IMR-90 (cell line): ENCODE results near the gene TMEM179. TPM values are rescaled to one million over a fixed set of nuclear protein-coding genes. Genes with fewer than 3 reads are reported as not detected.

Experiments used
- ATAC-seq: fragments of 200-7000 bp; cut with Tn5 transposase; 2 replicates; pipeline ENCODE4 v1.9.1; 2020; ENCODE audit warnings: low read depth, mild to moderate bottlenecking, moderate library complexity
- BruUV-seq: library from RNA; stranded (reverse); fragments of 400-500 nt; replicated peaks from 2 replicates; lab custom pipeline; 2021; lab: Mats Ljungman, UMichigan
- CTCF ChIA-PET: fragments of 300-600 bp; formaldehyde crosslinking; extraction: SDS; loops from one replicate; lab custom pipeline; 2021; ENCODE audit warnings: antibody characterized with exemption; lab: Yijun Ruan, JAX
- POLR2A ChIA-PET: fragments of 300-600 bp; sonication (Branson Sonifier 250); formaldehyde crosslinking; loops from one replicate; lab custom pipeline; 2022; ENCODE audit warnings: antibody characterized with exemption; ENCODE audit not compliant: unreplicated experiment; lab: Charles Lee
- DNase-seq: peaks from one replicate; pipeline ENCODE4 v3.0.0; 2013
- H2AFZ ChIP-seq: replicated peaks from 2 replicates; pipeline ENCODE3; 2013; ENCODE audit warnings: low read length, mild to moderate bottlenecking; ENCODE audit not compliant: poor library complexity
- H2AK5ac ChIP-seq: 2 replicates; pipeline ENCODE4 v1.6.1; 2013; ENCODE audit warnings: low read depth, low read length, inconsistent platforms
- H2AK9ac ChIP-seq: replicated peaks from 2 replicates; pipeline ENCODE3; 2013; ENCODE audit warnings: mild to moderate bottlenecking, low read depth, low read length, moderate library complexity; ENCODE audit not compliant: poor library complexity
- H2BK120ac ChIP-seq: 2 replicates; pipeline ENCODE4 v1.6.1; 2013; ENCODE audit warnings: low read depth, low read length, inconsistent platforms
- H2BK15ac ChIP-seq: 3 replicates; pipeline ENCODE4 v1.6.1; 2013; ENCODE audit warnings: low read depth, low read length, inconsistent platforms
- H2BK20ac ChIP-seq: 2 replicates; pipeline ENCODE4 v1.6.1; 2013; ENCODE audit warnings: low read depth, mild to moderate bottlenecking, inconsistent platforms, low read length, moderate library complexity
- H2BK5ac ChIP-seq: 2 replicates; pipeline ENCODE4 v1.6.1; 2013; ENCODE audit warnings: mild to moderate bottlenecking, low read depth, low read length, inconsistent platforms; ENCODE audit not compliant: poor library complexity, severe bottlenecking
- H3K14ac ChIP-seq: replicated peaks from 2 replicates; pipeline ENCODE4 v1.6.1; 2013; ENCODE audit warnings: low read depth, low read length, inconsistent platforms
- H3K18ac ChIP-seq: 2 replicates; pipeline ENCODE4 v1.6.1; 2013; ENCODE audit warnings: low read depth, low read length, control low read depth
- H3K23ac ChIP-seq: 2 replicates; pipeline ENCODE4 v1.6.1; 2013; ENCODE audit warnings: low read depth, low read length, inconsistent platforms
- H3K27ac ChIP-seq: 2 replicates; pipeline ENCODE4 v1.5.1; 2013; ENCODE audit warnings: mild to moderate bottlenecking, control low read depth, low read length; ENCODE audit not compliant: insufficient read depth
- H3K27me3 ChIP-seq: 2 replicates; pipeline ENCODE4 v1.6.1; 2013; ENCODE audit warnings: low read length; ENCODE audit not compliant: control insufficient read depth, insufficient read depth
- H3K36me3 ChIP-seq: 2 replicates; pipeline ENCODE4 v1.6.1; 2013; ENCODE audit warnings: low read length, mixed read lengths; ENCODE audit not compliant: control insufficient read depth, insufficient read depth
- H3K4ac ChIP-seq: 2 replicates; pipeline ENCODE4 v1.6.1; 2013; ENCODE audit warnings: low read depth, low read length, inconsistent platforms
- H3K4me1 ChIP-seq: 2 replicates; pipeline ENCODE4 v1.6.1; 2013; ENCODE audit warnings: low read length, mixed read lengths; ENCODE audit not compliant: control insufficient read depth, insufficient read depth
- H3K4me2 ChIP-seq: 2 replicates; pipeline ENCODE4 v1.6.1; 2013; ENCODE audit warnings: low read depth, mild to moderate bottlenecking, control low read depth, low read length, moderate library complexity
- H3K4me3 ChIP-seq: 2 replicates; pipeline ENCODE4 v1.5.1; 2013; ENCODE audit warnings: low read depth, mild to moderate bottlenecking, control low read depth, low read length, moderate library complexity; ENCODE audit not compliant: insufficient read depth
- H3K56ac ChIP-seq: 2 replicates; pipeline ENCODE4 v1.6.1; 2013; ENCODE audit warnings: low read length, inconsistent platforms; ENCODE audit not compliant: insufficient read depth; ENCODE audit errors: extremely low read depth
- H3K79me1 ChIP-seq, 2 experiments: 2 replicates each; pipeline ENCODE4 v1.6.1; 2013; ENCODE audit warnings: low read length in 2 of 2, inconsistent platforms in 1 of 2, low read depth in 1 of 2
- H3K9ac ChIP-seq: 2 replicates; pipeline ENCODE4 v1.6.1; 2013; ENCODE audit warnings: low read depth, low read length, control low read depth
- H3K9me1 ChIP-seq: 2 replicates; pipeline ENCODE4 v1.6.1; 2013; ENCODE audit warnings: low read length, inconsistent platforms; ENCODE audit not compliant: insufficient read depth
- H3K9me3 ChIP-seq: 2 replicates; pipeline ENCODE4 v1.6.1; 2013; ENCODE audit warnings: low read length; ENCODE audit not compliant: control insufficient read depth, insufficient read depth
- H4K20me1 ChIP-seq: 2 replicates; pipeline ENCODE4 v1.6.1; 2013; ENCODE audit warnings: low read length, inconsistent platforms; ENCODE audit not compliant: insufficient read depth
- H4K5ac ChIP-seq: 2 replicates; pipeline ENCODE4 v1.6.1; 2013; ENCODE audit warnings: mild to moderate bottlenecking, low read depth, low read length, control low read depth
- H4K8ac ChIP-seq, 2 experiments: 2 replicates each; pipeline ENCODE4 v1.6.1; 2013; ENCODE audit warnings: low read depth in 2 of 2, low read length in 2 of 2, control low read depth in 1 of 2, inconsistent platforms in 1 of 2
- H4K91ac ChIP-seq: 2 replicates; pipeline ENCODE4 v1.6.1; 2013; ENCODE audit warnings: low read depth, low read length, inconsistent platforms; ENCODE audit not compliant: insufficient read depth
- BHLHE40 ChIP-seq: fragments of 150-350 bp; IDR thresholded peaks from 2 replicates; pipeline ENCODE4 v1.6.1; 2016; ENCODE audit warnings: mild to moderate bottlenecking, low read depth, low read length
- CEBPB ChIP-seq: IDR thresholded peaks from 2 replicates; pipeline ENCODE4 v1.6.1; 2012; ENCODE audit warnings: low read depth, low read length, improper control_type of control experiment
- CHD1 ChIP-seq: IDR thresholded peaks from 2 replicates; pipeline ENCODE4 v1.6.1; 2012; ENCODE audit warnings: low read depth, low read length, improper control_type of control experiment
- CTCF ChIP-seq: conservative IDR thresholded peaks from 2 replicates; pipeline ENCODE4 v1.5.1; 2012; ENCODE audit warnings: mild to moderate bottlenecking, low read depth, low read length, improper control_type of control experiment
- ELK1 ChIP-seq: fragments of 150-350 bp; IDR thresholded peaks from 2 replicates; pipeline ENCODE4 v1.6.1; 2016; ENCODE audit warnings: low read depth, mild to moderate bottlenecking, low read length, moderate library complexity, borderline replicate concordance
- FOS ChIP-seq: fragments of 150-350 bp; IDR thresholded peaks from 2 replicates; pipeline ENCODE4 v1.6.1; 2016; ENCODE audit warnings: low read depth, low read length
- MAFK ChIP-seq: IDR thresholded peaks from 2 replicates; pipeline ENCODE4 v1.6.1; 2012; ENCODE audit warnings: low read depth, low read length, improper control_type of control experiment
- MAZ ChIP-seq: IDR thresholded peaks from 2 replicates; pipeline ENCODE4 v1.6.1; 2012; ENCODE audit warnings: low read depth, mild to moderate bottlenecking, low read length, improper control_type of control experiment, moderate library complexity, borderline replicate concordance
- MXI1 ChIP-seq: IDR thresholded peaks from 2 replicates; pipeline ENCODE4 v1.6.1; 2012; ENCODE audit warnings: low read depth, mild to moderate bottlenecking, low read length, moderate library complexity, borderline replicate concordance
- NFE2L2 ChIP-seq: fragments of 150-350 bp; IDR thresholded peaks from 2 replicates; pipeline ENCODE4 v1.6.1; 2016; ENCODE audit warnings: low read depth, mild to moderate bottlenecking, low read length
- POLR2A ChIP-seq: IDR thresholded peaks from 2 replicates; pipeline ENCODE4 v1.6.1; 2012; ENCODE audit warnings: mild to moderate bottlenecking, low read depth, low read length
- RAD21 ChIP-seq: IDR thresholded peaks from 2 replicates; pipeline ENCODE4 v1.6.1; 2012; ENCODE audit warnings: low read length, improper control_type of control experiment
- RCOR1 ChIP-seq: IDR thresholded peaks from 2 replicates; pipeline ENCODE4 v1.6.1; 2012; ENCODE audit warnings: mild to moderate bottlenecking, low read length, improper control_type of control experiment; ENCODE audit not compliant: insufficient replicate concordance
- RFX5 ChIP-seq: IDR thresholded peaks from 2 replicates; pipeline ENCODE4 v1.8.0; 2012; ENCODE audit warnings: low read depth, mild to moderate bottlenecking, low read length, moderate library complexity
- SMC3 ChIP-seq: fragments of 150-350 bp; IDR thresholded peaks from 2 replicates; pipeline ENCODE4 v1.6.1; 2016; ENCODE audit warnings: low read depth, mild to moderate bottlenecking, antibody characterized with exemption, low read length, moderate library complexity
- USF2 ChIP-seq: fragments of 150-350 bp; IDR thresholded peaks from 2 replicates; pipeline ENCODE4 v1.6.1; 2017; ENCODE audit warnings: mild to moderate bottlenecking, antibody characterized with exemption, low read length, low read depth
- WGBS, 2 experiments: methylation state at CpG; one replicate each; pipeline versions ENCODE4 v1.1.5 to v1.1.7; 2013; ENCODE audit warnings: missing lambda C conversion rate in 2 of 2; ENCODE audit not compliant: insufficient read length in 1 of 2; ENCODE audit errors: extremely low coverage in 2 of 2; 5-methylcytosine and 5-hydroxymethylcytosine counted together
- dilution Hi-C: fragments of 300-500 bp; cut with HindIII; formaldehyde crosslinking; loops from one replicate; pipeline ENCODE4 v1.14.3; 2018; ENCODE audit warnings: low sequenced_read_pairs; ENCODE audit not compliant: unreplicated experiment
- in situ Hi-C: fragments of 300-500 bp; cut with MboI; formaldehyde crosslinking; loops from 3 replicates; pipeline ENCODE4 v1.14.3; 2019; ENCODE audit warnings: low sequenced_read_pairs, inconsistent platforms, mixed read lengths
- intact Hi-C: fragments of 100-400 bp; cut with micrococcal nuclease; formaldehyde crosslinking; loops from 2 replicates; pipeline ENCODE4 v1.10.0; 2022
- polyA plus RNA-seq, 3 experiments: library from polyadenylated mRNA; depleted of rRNA; stranded (reverse); fragments of >200 nt; gene quantifications; 2 replicates each; pipeline ENCODE4 v1.2.3, GENCODE V29; 2012; ENCODE audit warnings: low replicate concordance in 1 of 3
- total RNA-seq: library from RNA; depleted of rRNA; stranded (reverse); fragments of >200 nt; gene quantifications from 2 replicates; pipeline ENCODE4 v1.2.3, GENCODE V29; 2012

The TMEM179 gene
- total and polyA plus RNA-seq, 2 of the 4 experiments (the other 2 are of a cell fraction), result not detected

- no peak overlapping the region for H3K27ac ChIP-seq
- H3K27me3 ChIP-seq, result peaks cover 4% of the 10 kb centered on the region; the same call in 1 of the 2 replicates
- H2BK5ac ChIP-seq, result no peak overlapping the region
- H4K20me1 ChIP-seq, result no peaks in the 10 kb centered on the region
- no peak overlapping the region for H4K8ac ChIP-seq
- no peak overlapping the region for H3K23ac ChIP-seq
- no peak overlapping the region for H4K91ac ChIP-seq
- POLR2A ChIA-PET, result no interaction called here
- H2BK20ac ChIP-seq, result no peak overlapping the region
- H3K4me2 ChIP-seq, result no peak overlapping the region
- ATAC-seq (no peak), DNase-seq (no peak)
- 67% methylated on average over 3 of the region's 6 CpGs; no CpG with 5 or more reads in 1 of the 2 experiments for WGBS, 2 experiments
- no peak overlapping the region for H3K4ac ChIP-seq
- no peak overlapping the region for H2BK120ac ChIP-seq
- no peak overlapping the region for H3K14ac ChIP-seq
- H3K56ac ChIP-seq, result no peak overlapping the region
- H3K4me1 ChIP-seq, result no peaks in the 10 kb centered on the region
- H3K4me3 ChIP-seq, result no peak overlapping the region
- no peaks in the 10 kb centered on the region for H3K79me1 ChIP-seq
- 0 out of 2 replicates have a peak, but pooled peaks cover 4% of the 10 kb centered on the region for H3K9me1 ChIP-seq
- H3K9me3 ChIP-seq, result no peaks in the 10 kb centered on the region
- CTCF ChIA-PET, result no interaction called here
- no peak overlapping the region for H4K5ac ChIP-seq
- no peak overlapping the region for H3K9ac ChIP-seq
- H2AFZ ChIP-seq, result no peak overlapping the region
- no peak overlapping the region for H2AK5ac ChIP-seq
- no peaks in the 10 kb centered on the region for H3K36me3 ChIP-seq
- no peak overlapping the region for H3K18ac ChIP-seq
- intact Hi-C loops (no loop called here), dilution Hi-C loops (no loop called here), in situ Hi-C loops (no loop called here)
- no TSS peak for BruUV-seq
- TF ChIP-seq MAZ (no peak), BHLHE40 (no peak), NFE2L2 (no peak), SMC3 (no peak), CTCF (no peak), RCOR1 (no peak), RFX5 (no peak), CHD1 (no peak), CEBPB (no peak), FOS (no peak), POLR2A (no peak), RAD21 (no peak), USF2 (no peak), MXI1 (no peak), MAFK (no peak), ELK1 (no peak)
- H2AK9ac ChIP-seq, result no peak overlapping the region
- no peak overlapping the region for H2BK15ac ChIP-seq
These were observed 8.6 kb downstream of the TMEM179 start for GRCh38 chr14:104595911-104596450.
